ENCODE measurements around the gene PIP. TPM values are rescaled to one million over a fixed set of nuclear protein-coding genes. Genes with fewer than 3 reads are reported as not detected.

Gene PIP
- total RNA-seq, 1 experiment from 2014 or later: not detected

GRCh38 chr7:143171697-143172096 lies 39.8 kb downstream of the PIP start:
- H3K79me2 ChIP-seq (ENCODE audit: insufficient read depth, low read length): no peaks in the 10 kb centered on the region
- no peaks in the 10 kb centered on the region for H3K9me3 ChIP-seq (ENCODE audit: control insufficient read depth in 1 of 2, insufficient read depth in 1 of 2, low read depth in 1 of 2, low read length in 2 of 2)
- H3K27me3 ChIP-seq (ENCODE audit: insufficient read depth, low read length): no peaks in the 10 kb centered on the region
- CTCF ChIA-PET: interaction anchor here (1.3 kb wide), 1 partner anchor 44 kb away, joined by 5 read pairs; no protein-coding TSS in a partner anchor
- no peak for DNase-seq (ENCODE audit: low read depth, low spot score)
- H4K20me1 ChIP-seq (ENCODE audit: insufficient read depth): no peaks in the 10 kb centered on the region
- H3K4me2 ChIP-seq (ENCODE audit: low read length): no peak overlapping the region
- H3K4me1 ChIP-seq (ENCODE audit: control insufficient read depth in 1 of 2, insufficient read depth in 2 of 2, low read length in 2 of 2): no peaks in the 10 kb centered on the region; a peak in 1 of 4 replicates
- intact Hi-C loops (cut with micrococcal nuclease): no loop called here
- H3K9ac ChIP-seq (ENCODE audit: low read length): no peak overlapping the region
- H3K36me3 ChIP-seq (ENCODE audit: control insufficient read depth in 1 of 2, insufficient read depth in 2 of 2, low read length in 2 of 2): no peaks in the 10 kb centered on the region
- TF ChIP-seq RAD21 (IDR thresholded peaks at IDR 0.05; ENCODE audit: low read depth) (no peak), SIN3A (IDR thresholded peaks at IDR 0.05; ENCODE audit: low read depth) (no peak), REST (IDR thresholded peaks at IDR 0.05; ENCODE audit: low read depth) (no peak), ZNF274 (IDR thresholded peaks at IDR 0.05; ENCODE audit: low read depth, low read length) (no peak), EZH2phosphoT487 (IDR thresholded peaks at IDR 0.05; ENCODE audit: borderline replicate concordance) (no peak), ELF1 (IDR thresholded peaks at IDR 0.05; ENCODE audit: borderline replicate concordance, low read depth) (no peak), TCF7L2 (IDR thresholded peaks at IDR 0.05; ENCODE audit: borderline replicate concordance, extremely low read depth, insufficient read depth, insufficient read length) (no peak), EGR1 (IDR thresholded peaks at IDR 0.05; ENCODE audit: low read depth) (no peak), CEBPB (IDR thresholded peaks at IDR 0.05; ENCODE audit: low read depth) (no peak), FOSL1 (IDR thresholded peaks at IDR 0.05; ENCODE audit: low read depth) (no peak), ZFX (IDR thresholded peaks at IDR 0.05) (no peak), POLR2A (IDR thresholded peaks at IDR 0.05; ENCODE audit: borderline replicate concordance, extremely low read depth, insufficient read depth, insufficient read length) (no peak), YY1 (IDR thresholded peaks at IDR 0.05; ENCODE audit: extremely low read depth, insufficient replicate concordance, low read depth, low read length) (no peak), SRF (IDR thresholded peaks at IDR 0.05; ENCODE audit: low read depth) (no peak)
- RAD21 ChIA-PET (ENCODE audit: low non-redundant PET in 1 of 2, low total read pairs in 2 of 2, uncharacterized antibody in 2 of 2, unreplicated experiment in 2 of 2): no interaction called here
- POLR2A ChIA-PET: no interaction called here
- no peak for ATAC-seq
- no peaks in the 10 kb centered on the region for H3K9me2 ChIP-seq (ENCODE audit: insufficient read depth)
- no peak overlapping the region for H3K27ac ChIP-seq (ENCODE audit: low read depth, low read length)
- H2AFZ ChIP-seq (ENCODE audit: low read depth, low read length, poor library complexity, severe bottlenecking): no peak overlapping the region
- BruUV-seq (replicated peaks): no TSS peak
- no peak overlapping the region for H3K4me3 ChIP-seq (replicated peaks in 1 of 2; ENCODE audit: low read depth in 1 of 2, low read length in 2 of 2)

All from HCT116 (cell line).